ENCODE measurements around the gene DSE.

Gene DSE

DNA sequence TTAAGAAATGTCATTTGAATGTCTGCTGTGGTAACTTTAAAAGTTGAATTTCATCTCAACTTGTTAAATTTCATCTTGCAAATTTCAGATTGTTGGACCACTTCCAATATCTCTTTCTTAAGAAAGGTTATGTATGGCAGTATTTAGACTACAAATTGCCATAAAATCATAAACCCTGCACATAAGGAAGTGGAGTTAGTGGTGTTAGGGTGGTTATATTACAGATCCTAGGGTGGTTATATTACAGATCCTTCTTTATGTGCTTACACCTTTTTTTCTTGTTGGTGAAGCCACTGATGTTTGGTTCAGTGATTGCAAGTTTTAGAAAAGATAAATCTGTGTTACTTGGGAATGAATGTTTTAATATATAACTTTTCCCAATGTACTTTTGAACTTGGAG is 9.0 kb downstream of the DSE start:
- peak overlapping the region; percentile 39 to 74 (median 65) for H3K27ac Mint-ChIP-seq
- no peaks in the 10 kb centered on the region for H3K27me3 Mint-ChIP-seq (ENCODE audit: low read depth)
- peaks cover 34% of the 10 kb centered on the region for H3K4me1 Mint-ChIP-seq
- TF ChIP-seq, protein P1, sequence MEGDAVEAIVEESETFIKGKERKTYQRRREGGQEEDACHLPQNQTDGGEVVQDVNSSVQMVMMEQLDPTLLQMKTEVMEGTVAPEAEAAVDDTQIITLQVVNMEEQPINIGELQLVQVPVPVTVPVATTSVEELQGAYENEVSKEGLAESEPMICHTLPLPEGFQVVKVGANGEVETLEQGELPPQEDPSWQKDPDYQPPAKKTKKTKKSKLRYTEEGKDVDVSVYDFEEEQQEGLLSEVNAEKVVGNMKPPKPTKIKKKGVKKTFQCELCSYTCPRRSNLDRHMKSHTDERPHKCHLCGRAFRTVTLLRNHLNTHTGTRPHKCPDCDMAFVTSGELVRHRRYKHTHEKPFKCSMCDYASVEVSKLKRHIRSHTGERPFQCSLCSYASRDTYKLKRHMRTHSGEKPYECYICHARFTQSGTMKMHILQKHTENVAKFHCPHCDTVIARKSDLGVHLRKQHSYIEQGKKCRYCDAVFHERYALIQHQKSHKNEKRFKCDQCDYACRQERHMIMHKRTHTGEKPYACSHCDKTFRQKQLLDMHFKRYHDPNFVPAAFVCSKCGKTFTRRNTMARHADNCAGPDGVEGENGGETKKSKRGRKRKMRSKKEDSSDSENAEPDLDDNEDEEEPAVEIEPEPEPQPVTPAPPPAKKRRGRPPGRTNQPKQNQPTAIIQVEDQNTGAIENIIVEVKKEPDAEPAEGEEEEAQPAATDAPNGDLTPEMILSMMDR (IDR thresholded peaks at IDR 0.05; ENCODE audit: unreplicated experiment in 3 of 3): no peak
- H3K9me3 Mint-ChIP-seq: no peaks in the 10 kb centered on the region
- no peak overlapping the region for H3K4me3 Mint-ChIP-seq
- H3K36me3 Mint-ChIP-seq (ENCODE audit: low read depth): peaks cover 16% of the 10 kb centered on the region

DNA sequence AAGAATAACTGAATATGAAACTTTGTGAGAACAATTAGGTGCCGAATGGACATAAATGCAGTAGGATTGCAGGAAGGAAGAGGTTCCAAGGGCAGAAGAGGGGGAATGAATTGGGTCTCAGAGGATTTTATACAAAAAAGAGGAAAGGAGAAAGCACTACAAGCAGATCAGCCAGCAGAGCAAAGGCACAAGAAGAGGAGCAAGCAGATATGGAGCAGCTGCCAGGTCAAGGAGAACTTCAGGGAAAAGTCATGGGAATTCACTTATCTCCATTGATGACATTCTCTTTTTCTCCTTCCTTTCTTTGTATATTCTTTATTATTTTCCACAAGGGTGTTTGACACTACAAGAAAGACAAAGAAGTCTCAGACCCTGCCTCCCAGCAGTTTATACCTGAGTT is 9.6 kb downstream of the DSE start:
- H3K27me3 Mint-ChIP-seq (ENCODE audit: low read depth): no peaks in the 10 kb centered on the region
- TF ChIP-seq, protein P1 (IDR thresholded peaks at IDR 0.05; ENCODE audit: unreplicated experiment in 3 of 3): no peak
- peaks cover 40% of the 10 kb centered on the region for H3K4me1 Mint-ChIP-seq
- peak overlapping the region; percentile 39 to 74 (median 65) for H3K27ac Mint-ChIP-seq
- no peaks in the 10 kb centered on the region for H3K9me3 Mint-ChIP-seq
- H3K36me3 Mint-ChIP-seq (ENCODE audit: low read depth): peaks cover 16% of the 10 kb centered on the region
- H3K4me3 Mint-ChIP-seq: no peak overlapping the region

DNA sequence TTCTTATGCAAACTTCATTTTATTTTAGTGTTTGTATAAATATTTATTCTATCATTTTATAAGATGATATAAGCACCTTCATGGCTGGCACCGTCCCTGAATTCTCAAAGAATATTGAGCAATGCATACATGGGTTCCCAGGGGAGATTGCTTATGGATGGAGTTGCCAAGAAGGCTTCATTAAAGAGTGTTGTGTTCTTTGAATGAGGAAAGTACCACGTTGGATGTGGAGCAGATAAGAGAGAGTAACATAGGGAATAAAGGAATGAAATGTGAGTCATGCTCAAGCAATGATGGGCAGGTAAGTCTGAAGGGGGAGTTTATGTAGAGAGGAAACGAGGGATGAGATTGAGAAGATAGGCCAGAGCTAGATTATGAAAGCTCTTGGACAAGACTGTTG is 10.3 kb downstream of the DSE start:
- Mint-ChIP-seq H3K9me3 (no peaks in the 10 kb centered on the region), H3K4me1 (peaks cover 41% of the 10 kb centered on the region), H3K27ac (no peak overlapping the region), H3K4me3 (no peak overlapping the region), H3K36me3 (ENCODE audit: low read depth) (peaks cover 16% of the 10 kb centered on the region), H3K27me3 (ENCODE audit: low read depth) (no peaks in the 10 kb centered on the region)
- TF ChIP-seq, protein P1 (IDR thresholded peaks at IDR 0.05; ENCODE audit: unreplicated experiment in 3 of 3): no peak

DNA sequence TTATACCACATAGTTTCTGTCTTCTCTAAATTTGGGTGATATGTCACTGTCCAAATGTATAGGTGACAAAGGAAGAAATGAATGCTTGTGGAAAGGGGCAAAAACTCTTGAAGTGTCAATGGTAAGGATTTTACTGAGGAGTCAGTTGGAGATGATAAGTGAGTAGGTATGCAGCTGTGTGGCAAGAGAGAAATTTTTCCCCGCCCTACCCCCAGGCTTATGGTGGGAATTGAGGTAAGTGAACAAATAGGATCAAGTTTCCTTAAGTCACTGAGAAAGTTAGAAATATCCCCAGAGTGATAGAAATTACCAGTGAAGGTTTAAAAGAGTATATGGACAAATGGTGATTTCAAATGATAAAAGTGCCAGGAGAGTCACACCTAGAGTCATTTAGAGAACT is 11.8 kb downstream of the DSE start:
- TF ChIP-seq, protein P1 (IDR thresholded peaks at IDR 0.05; ENCODE audit: unreplicated experiment in 3 of 3): no peak
- Mint-ChIP-seq H3K36me3 (ENCODE audit: low read depth) (peaks cover 13% of the 10 kb centered on the region), H3K27me3 (ENCODE audit: low read depth) (no peaks in the 10 kb centered on the region), H3K9me3 (no peaks in the 10 kb centered on the region), H3K27ac (peak overlapping the region in 1 of 3 experiments; percentile 20), H3K4me1 (peaks cover 46% of the 10 kb centered on the region), H3K4me3 (no peak overlapping the region)

DNA sequence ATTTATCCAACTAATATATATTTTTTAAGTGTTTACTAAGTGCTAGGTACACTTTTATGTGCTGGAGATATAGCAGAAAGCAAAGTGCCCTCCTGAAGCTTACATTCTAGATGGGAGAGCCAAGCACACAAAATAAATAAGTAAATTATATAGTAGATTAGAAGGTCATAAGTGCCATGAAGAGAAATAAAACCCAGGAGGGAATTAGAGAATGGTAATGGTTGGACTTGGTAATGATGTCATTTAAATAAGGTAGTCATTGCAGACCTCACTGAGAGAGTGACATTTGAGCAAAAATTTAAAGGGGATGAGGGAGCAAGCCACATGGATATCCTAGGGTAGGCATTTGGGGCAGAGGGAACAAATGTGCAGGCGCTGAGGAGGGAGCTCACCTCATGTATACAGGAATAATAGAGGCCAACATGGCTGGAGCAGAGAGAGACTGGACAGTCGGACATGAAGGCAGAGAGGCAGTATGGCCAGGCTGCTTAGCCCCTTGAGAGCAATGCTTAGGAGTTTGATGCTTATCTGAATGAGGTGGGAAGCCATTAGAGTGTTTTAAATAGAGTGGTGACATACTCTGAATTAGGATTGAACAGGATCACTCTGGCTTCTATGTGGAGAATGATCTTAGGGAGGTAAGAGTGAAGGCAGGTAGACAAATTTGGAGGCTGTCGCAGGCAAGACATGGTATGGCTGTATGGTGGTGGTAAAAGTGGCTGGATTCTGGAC is 14.1 kb downstream of the DSE start:
- TF ChIP-seq, protein P1 (IDR thresholded peaks at IDR 0.05; ENCODE audit: unreplicated experiment in 3 of 3): no peak
- H3K36me3 Mint-ChIP-seq (ENCODE audit: low read depth): peaks cover 13% of the 10 kb centered on the region
- H3K27ac Mint-ChIP-seq: peak overlapping the region; percentile 6 to 50 (median 11)
- H3K9me3 Mint-ChIP-seq: no peaks in the 10 kb centered on the region
- no peaks in the 10 kb centered on the region for H3K27me3 Mint-ChIP-seq (ENCODE audit: low read depth)
- H3K4me3 Mint-ChIP-seq: no peak overlapping the region
- peaks cover 43% of the 10 kb centered on the region for H3K4me1 Mint-ChIP-seq

DNA sequence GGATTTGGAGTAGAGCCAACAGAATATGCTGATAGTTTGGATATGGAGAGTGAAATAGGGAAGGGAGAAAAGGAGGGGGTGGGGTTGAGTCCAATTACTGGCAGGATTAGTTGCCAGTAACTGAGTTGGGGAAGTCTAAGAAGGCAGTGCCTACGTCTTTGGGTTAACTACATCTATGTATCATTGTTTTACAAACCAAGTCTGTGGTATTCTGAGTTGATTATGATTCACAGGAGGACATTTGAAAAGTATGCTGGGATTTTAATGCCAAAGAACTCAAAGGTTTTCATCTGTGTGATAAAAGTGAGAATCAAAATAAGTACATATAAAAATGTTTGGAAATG is 14.7 kb downstream of the DSE start:
- Mint-ChIP-seq H3K36me3 (ENCODE audit: low read depth) (peaks cover 9% of the 10 kb centered on the region), H3K9me3 (no peaks in the 10 kb centered on the region), H3K27me3 (ENCODE audit: low read depth) (no peaks in the 10 kb centered on the region), H3K4me1 (peaks cover 37% of the 10 kb centered on the region), H3K4me3 (no peak overlapping the region), H3K27ac (peak overlapping the region; percentile 6 to 50 (median 11))
- TF ChIP-seq, protein P1 (IDR thresholded peaks at IDR 0.05; ENCODE audit: unreplicated experiment in 3 of 3): no peak

Measured in nephron (organoid).